BE2C (cell line): ENCODE measurements around the gene CDT1. TPM values are rescaled to one million over a fixed set of nuclear protein-coding genes. Genes with fewer than 3 reads are reported as not detected.

ENCODE experiments used
- DNase-seq: peaks from one replicate; pipeline ENCODE4 v3.0.0-alpha.2; 2020
- H3K27me3 ChIP-seq: fragments of 250-450 bp; sonication (Bioruptor Pico); 2 replicates; pipeline ENCODE4 v1.5.1; 2020; ENCODE audit warnings: mild to moderate bottlenecking
- H3K36me3 ChIP-seq: fragments of 250-450 bp; sonication (Bioruptor Pico); 2 replicates; pipeline ENCODE4 v1.5.1; 2020; ENCODE audit warnings: mild to moderate bottlenecking
- H3K4me1 ChIP-seq: fragments of 250-450 bp; sonication (Bioruptor Pico); 2 replicates; pipeline ENCODE4 v1.5.1; 2020
- H3K4me3 ChIP-seq: 2 replicates; pipeline ENCODE4 v1.5.1; 2011; ENCODE audit warnings: low read depth, low read length
- H3K9me3 ChIP-seq: fragments of 250-450 bp; sonication (Bioruptor Pico); 2 replicates; pipeline ENCODE4 v1.5.1; 2020
- polyA plus RNA-seq: library from polyadenylated mRNA; unstranded; fragments of >200 nt; gene quantifications from one replicate; pipeline ENCODE4 v1.2.1, GENCODE V29; 2012; ENCODE audit warnings: low read depth, missing spikeins; ENCODE audit not compliant: insufficient read length, insufficient read depth
- TF ChIP-seq, protein P1 (sequence below): IDR thresholded peaks from 2 replicates; pipeline ENCODE4 v1.5.1; 2012; ENCODE audit warnings: mild to moderate bottlenecking, low read depth, low read length

Gene CDT1
- 27.8 TPM for polyA plus RNA-seq

DNA sequence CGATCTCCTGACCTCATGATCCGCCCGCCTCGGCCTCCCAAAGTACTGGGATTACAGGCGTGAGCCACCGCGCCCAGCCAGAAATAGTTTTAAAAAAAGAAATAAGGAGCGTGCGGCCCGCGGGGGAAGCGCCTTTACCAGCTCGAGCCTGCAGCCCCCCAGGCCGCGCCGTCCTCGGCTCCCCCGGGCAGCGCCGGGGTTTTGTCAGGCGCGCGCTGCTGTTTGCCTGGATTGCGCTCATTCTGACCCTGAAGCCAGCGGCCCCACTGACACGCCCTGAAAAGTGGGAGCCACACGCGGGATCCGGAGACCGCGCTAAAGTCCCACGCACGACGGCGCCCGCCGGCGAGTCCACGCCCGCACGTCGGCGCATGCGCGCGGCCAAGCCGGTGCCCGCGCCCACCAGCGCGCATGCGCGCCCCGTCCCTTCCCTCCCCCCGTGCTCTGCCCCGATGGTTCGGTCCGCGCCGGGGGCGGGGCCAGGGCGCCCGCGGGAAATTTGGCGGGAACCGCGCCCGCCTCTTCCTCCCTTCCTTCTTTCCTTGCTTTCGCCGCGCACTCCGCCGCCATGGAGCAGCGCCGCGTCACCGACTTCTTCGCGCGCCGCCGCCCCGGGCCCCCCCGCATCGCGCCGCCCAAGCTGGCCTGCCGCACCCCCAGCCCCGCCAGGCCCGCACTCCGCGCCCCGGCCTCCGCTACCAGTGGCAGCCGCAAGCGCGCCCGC lies at the start of gene CDT1:
CDT1 (plus strand) TSS at position 526 of the 724 bp plus-strand sequence; CDS start at position 569, 43 bp downstream.
- TF ChIP-seq, protein P1, sequence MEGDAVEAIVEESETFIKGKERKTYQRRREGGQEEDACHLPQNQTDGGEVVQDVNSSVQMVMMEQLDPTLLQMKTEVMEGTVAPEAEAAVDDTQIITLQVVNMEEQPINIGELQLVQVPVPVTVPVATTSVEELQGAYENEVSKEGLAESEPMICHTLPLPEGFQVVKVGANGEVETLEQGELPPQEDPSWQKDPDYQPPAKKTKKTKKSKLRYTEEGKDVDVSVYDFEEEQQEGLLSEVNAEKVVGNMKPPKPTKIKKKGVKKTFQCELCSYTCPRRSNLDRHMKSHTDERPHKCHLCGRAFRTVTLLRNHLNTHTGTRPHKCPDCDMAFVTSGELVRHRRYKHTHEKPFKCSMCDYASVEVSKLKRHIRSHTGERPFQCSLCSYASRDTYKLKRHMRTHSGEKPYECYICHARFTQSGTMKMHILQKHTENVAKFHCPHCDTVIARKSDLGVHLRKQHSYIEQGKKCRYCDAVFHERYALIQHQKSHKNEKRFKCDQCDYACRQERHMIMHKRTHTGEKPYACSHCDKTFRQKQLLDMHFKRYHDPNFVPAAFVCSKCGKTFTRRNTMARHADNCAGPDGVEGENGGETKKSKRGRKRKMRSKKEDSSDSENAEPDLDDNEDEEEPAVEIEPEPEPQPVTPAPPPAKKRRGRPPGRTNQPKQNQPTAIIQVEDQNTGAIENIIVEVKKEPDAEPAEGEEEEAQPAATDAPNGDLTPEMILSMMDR: no peak
- H3K4me1 ChIP-seq: no peaks in the 10 kb centered on the region
- DNase-seq: peak; percentile 85

GRCh38 chr16:88754109-88754911 lies 49.3 kb upstream of the CDT1 start:
- Histone ChIP-seq H3K27me3 (no peaks in the 10 kb centered on the region), H3K4me3 (no peak overlapping the region), H3K9me3 (no peaks in the 10 kb centered on the region), H3K36me3 (no peaks in the 10 kb centered on the region), H3K4me1 (no peaks in the 10 kb centered on the region; the same call in 1 of the 2 replicates)
- no peak for DNase-seq
- TF ChIP-seq, protein P1: no peak

More for the DNA sequence above, at the start of gene CDT1:
- no peaks in the 10 kb centered on the region for H3K27me3 ChIP-seq
- H3K36me3 ChIP-seq: peaks cover 43% of the 10 kb centered on the region
- peak within 1 kb of the TSS; percentile 61 for H3K4me3 ChIP-seq
- H3K9me3 ChIP-seq: no peaks in the 10 kb centered on the region

- no peak overlapping the region for H3K4me3 ChIP-seq
- H3K9me3 ChIP-seq: no peaks in the 10 kb centered on the region
- TF ChIP-seq, protein P1: peak; percentile 51
- no peaks in the 10 kb centered on the region; the same call in none of the 2 replicates for H3K4me1 ChIP-seq
- no peaks in the 10 kb centered on the region for H3K27me3 ChIP-seq
- DNase-seq: no peak
- H3K36me3 ChIP-seq: no peaks in the 10 kb centered on the region
These were observed 48.5 kb upstream of the CDT1 start for GRCh38 chr16:88754912-88755744.

- Histone ChIP-seq H3K4me3 (no peak overlapping the region), H3K9me3 (no peaks in the 10 kb centered on the region), H3K27me3 (no peaks in the 10 kb centered on the region), H3K36me3 (no peaks in the 10 kb centered on the region), H3K4me1 (peaks cover 7% of the 10 kb centered on the region)
- TF ChIP-seq, protein P1: no peak
- DNase-seq: no peak
These were observed 47.7 kb upstream of the CDT1 start for GRCh38 chr16:88755745-88756443.

GRCh38 chr16:88758227-88758943 lies 45.2 kb upstream of the CDT1 start:
- Histone ChIP-seq H3K4me1 (peaks cover 8% of the 10 kb centered on the region), H3K27me3 (no peaks in the 10 kb centered on the region), H3K4me3 (no peak overlapping the region), H3K36me3 (no peaks in the 10 kb centered on the region), H3K9me3 (no peaks in the 10 kb centered on the region)
- no peak for DNase-seq
- TF ChIP-seq, protein P1: no peak
